ENCODE data around the gene CLASP1.
"Not testable (repeated sequence)": the region's sequence is repeated elsewhere in the genome, so short reads cannot be mapped to it uniquely, and the experiment has no call there.

The CLASP1 gene

DNA sequence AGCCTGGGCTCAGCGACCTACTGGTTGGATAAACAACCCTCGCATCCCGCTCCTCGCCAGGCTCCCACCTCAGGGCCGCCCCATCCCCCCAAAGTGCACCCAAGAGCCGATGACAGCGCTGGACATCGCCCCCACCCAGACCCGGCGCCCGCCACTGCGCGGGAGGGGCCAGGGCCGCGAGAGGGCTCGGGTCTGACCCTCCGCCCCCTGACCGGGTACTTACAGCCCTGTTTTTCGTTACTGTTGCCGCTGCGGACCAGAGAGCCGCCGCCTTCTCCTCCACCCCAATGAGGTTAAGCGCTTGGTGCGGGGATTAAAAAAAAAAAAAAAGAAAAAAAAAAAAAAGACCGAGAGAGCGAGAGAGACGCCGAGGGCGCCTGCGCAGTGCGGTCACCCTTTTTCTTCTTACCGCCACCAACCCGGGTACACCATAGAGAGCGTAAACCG lies at the start of gene CLASP1:
Gene CLASP1, minus strand, starts transcription at position 314 of the 447 bp plus-strand sequence. CDS start 43,567 bp downstream, outside the sequence.
- no peak for DNase-seq

DNA sequence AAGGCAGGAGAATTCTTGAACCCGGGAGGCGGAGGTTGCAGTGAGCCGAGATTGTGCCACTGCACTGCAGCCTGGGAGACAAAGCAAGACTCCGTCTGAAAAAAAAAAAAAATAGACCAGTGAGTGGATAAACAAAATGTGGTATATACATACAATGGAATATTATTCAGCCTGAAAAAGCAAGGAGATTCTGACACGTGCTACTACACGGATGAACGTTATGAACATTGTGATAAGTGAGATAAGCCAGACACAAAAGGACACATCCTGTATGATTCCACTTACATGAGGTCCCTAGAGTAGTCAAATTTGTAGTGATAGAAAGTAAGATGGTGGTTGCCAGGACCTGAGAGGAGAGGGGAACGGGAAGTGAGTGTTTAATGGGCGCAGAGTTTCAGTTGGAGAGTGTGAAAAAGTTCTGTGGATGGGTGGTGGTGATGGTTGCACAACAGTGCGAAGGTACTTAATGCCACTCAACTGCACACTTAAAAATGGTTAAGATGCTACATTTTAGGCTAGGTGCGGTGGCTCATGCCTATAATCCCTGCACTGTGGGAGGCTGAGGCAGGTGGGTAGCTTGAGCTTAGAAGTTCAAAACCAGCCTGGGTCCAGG lies 49.2 kb upstream of the CLASP1 start:
- DNase-seq: no peak

DNA sequence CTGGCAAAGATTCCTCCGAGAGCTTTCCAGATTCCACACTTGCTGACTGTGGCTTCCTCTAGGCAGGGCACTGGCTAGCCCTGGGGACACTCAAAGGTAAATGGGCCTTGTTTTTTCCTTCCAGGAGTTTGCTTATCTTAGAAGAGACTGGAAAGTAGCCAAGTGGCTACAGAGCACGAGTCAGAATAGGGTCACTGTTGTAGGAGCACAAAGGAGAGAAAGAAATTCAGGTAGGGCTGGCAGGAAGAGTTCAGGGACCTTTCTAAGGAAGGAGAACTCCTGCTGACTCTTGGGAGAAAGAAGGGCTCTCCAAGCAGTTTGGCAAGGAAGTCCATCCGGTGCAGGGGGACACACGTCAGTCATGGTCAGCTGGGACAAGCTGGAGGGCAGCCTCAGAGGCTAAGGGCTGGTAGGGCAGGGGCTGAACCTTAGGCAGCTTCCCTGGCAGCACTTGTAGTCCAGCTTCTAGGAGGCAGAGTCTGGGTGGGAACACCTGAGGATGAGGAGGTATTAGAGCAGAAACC lies 47.9 kb upstream of the CLASP1 start:
- no peak for DNase-seq

DNA sequence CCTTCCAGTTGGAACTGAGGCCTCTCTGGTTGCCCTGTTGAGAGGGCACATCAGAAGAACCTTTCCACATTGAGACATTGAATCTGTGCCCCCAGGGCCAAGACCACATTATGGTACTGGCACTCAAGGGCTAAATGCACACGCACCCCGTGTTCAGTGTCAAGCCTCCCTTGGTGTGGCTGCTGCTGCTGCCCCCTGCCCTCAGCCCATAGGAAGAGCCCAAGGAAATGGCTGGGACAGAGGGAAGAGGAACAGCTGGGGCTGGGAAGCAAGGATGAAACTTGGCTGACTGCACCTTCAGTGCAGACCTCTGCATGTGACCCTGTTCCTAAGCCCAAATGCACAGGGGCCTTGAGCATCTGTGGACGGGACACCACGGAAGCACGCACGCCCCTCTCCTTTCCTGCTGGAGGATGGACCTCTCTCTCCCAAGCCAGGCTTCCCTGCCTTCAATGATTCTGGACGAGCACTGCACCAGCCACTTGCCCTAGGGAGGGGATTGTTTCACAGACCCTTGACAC lies 47.2 kb upstream of the CLASP1 start:
- DNase-seq: no peak

DNA sequence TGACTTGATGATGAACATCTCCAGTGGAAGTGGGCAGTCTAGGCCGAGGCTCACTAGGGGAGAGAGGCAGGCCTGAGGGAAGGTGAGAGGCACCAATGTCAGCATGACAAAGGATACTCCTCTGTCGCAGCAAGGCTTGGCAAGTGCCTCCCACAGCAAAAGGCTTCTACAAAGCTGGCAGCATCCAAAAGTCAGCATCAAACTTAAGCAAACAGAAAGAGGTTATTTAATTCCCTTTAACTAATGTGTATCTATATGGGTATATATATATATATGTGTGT lies 45.8 kb upstream of the CLASP1 start:
- DNase-seq: no peak

DNA sequence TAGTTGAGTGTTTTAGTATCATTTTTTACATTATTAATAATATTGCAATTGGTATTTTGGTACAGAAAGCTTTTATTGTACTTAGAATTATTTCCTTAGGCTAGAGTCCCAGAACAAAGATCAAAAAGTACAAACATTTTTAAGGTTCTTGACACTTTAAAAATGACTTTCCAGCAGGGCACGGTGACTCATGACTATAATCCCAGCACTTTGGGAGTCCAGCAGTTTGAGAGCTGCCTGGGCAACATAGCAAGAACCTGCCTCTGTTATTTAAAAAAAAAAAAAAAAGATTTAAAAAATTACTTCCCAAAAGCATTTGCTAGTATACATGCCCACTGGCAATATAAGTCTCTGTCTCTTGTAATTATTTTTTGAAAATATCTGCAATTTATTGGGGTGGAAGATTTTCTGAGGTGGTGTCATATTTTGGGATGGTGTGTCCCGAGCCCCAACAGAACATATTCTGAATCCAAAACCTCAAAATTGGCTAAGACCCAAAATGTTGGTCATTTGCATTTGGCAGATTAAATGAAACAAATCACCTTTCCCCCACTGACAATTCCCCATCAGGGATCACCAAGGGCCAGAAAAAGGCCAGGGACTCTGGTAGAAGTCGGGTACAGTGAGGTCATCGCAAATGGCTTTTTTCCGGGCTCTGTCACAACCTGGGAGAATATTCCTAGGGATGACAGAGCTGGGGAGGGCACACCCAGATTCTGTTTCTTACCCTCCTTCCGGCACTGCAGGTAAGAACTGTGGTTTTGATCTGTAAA lies 45.3 kb upstream of the CLASP1 start:
- DNase-seq: no peak

DNA sequence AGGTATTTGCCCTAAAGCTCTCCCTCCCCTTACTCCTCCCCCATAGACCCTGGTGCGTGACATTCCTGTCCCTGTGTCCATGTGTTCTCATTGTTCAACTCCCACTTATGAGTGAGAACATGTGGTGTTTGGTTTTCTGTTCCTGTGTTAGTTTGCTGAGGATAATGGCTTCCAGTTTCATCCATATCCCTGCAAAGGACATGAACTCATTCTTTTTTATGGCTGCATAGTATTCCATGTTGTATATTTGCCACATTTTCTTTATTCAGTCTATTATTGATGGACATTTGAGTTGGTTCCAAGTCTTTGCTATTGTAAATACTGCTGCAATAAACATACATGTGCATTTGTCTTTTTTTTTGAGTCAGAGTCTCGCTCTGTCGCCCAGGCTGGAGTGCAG lies 41.3 kb upstream of the CLASP1 start:
- DNase-seq: not testable (repeated sequence)

DNA sequence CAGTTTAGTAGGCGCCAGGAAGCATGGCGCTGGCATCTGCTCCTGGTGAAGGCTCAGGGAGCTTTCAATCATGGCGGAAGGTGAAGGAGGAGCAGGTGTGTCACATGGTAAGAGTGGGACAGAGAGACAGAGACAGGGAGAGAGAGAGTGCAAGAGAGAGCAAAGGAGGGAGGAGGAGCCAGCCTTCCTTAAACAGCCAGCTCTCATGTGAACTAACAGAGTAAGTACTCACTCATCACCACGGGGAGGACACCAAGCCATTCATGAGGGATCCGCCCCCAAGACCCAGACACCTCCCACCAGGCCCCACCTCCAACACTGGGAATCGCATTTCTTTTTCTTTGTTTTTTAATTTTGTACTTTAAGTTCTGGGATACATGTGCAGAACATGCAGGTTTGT lies 40.8 kb upstream of the CLASP1 start:
- DNase-seq: no peak

DNA sequence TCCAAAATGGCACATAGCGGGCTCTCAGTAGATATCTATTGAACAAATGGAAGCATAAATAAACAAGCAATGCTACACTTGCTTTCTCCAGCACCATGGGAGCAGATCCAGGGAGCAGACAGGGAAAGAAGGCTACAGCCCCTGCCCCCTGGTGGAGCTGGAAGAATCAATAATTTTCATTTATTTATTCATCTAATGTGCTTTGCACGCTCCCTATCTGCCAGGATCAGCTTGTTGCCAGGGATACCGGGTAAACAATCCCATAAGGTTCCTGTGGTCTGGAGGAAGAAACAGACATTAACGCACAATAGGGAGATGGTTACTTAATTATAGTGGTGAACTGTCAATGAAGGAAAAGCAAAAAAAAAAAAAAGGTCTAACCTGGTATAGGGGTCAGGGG lies 40.1 kb upstream of the CLASP1 start:
- DNase-seq: peak; percentile 42

DNA sequence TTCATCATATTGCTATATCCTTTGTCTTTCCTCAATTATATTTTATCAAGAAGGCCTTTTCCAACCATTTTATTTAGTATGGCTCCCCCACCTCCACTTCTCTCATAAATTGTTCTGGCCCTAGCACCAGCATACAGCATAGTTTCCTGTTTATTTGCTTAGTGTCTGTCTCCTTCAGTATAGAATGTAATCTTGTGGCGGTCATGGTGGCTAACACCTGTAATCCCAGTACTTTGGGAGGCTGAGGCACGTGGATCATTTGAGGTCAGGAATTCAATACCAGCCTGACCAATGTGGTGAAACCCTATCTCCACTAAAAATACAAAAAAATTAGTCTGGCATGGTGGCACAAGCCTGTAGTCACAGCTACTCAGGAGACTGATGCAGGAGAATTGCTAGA lies 39.6 kb upstream of the CLASP1 start:
- no peak for DNase-seq

DNA sequence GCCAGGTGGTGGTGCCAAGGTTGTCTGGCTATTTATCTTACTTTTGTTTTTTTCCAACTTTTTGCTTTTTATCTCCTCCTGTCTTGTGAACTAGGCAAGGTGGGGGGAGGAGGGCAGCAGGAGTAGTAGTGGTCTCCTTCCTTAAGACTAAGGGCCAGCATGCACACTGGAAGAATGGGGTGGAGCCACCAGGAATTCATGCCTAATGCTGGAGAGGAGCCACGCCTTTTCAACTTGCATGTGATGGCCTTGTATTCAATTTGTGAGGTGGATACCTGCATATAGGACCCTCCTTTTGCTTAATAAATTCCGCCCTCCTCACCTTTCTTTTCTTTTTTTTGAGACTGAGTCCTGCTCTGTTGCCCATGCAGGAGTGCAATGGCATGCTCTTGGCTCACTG lies 37.6 kb upstream of the CLASP1 start:
- no peak for DNase-seq

DNA sequence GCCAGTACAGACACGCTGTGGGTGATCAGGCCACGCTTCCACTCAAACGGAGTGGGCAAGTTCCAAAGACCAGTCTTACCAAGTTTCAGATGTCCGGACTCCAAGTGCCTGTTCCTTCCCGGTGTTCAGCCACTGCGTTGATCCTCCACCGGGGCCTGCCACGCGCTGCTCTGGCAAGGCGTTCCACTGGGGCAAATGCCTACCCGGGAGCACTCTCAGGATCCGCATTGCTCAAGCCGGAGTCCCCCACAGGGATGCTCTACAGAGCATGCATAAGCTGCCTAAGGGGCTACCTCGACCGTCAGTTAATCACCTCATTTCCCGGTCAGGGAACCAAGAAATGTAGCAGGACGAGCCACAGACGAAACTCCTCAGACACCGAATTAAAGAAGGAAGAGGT lies 37.0 kb upstream of the CLASP1 start:
- DNase-seq: no peak

DNA sequence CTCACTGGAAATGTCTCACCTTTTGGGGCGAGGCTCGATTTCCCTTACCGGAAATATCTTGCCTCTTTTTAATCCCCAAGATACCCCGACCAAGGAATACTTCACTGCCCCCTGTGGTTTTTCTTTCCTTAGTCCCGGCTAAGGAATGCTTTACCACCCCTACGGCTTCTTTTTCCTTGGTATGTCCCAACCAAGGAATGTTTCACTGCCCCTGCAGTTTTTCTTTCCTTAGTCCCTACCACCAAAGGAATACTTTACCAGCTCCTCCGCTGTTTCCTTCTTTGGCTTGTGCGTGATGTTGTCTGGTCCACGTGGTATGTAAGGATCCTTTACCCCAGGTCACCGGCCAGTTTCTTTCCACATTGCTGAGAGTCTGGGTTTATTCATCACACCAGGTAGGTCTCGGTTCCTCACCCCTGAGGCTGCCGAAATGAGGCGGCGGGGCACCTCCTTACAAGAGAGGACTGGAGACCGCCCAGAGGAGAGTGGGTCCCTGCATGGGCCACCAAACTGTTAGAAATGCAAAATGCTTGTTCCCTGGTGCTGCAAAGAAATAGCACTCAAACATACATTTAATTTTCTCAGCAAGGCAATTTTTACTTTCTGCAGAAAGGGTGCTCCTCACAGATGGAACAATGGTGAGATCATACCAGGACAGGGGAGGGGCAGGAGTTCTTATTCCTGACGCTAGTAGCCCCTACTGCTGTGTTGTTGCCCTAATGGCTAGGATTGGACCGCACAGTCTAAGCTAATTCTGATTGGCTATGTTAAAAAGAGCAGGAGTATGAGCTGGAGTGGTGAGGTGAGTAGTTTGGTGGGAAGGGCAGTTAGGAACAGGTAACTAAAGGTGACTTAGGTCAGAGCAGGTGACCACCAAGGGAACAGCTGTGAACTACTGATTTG lies 33.4 kb upstream of the CLASP1 start:
- no peak for DNase-seq

DNA sequence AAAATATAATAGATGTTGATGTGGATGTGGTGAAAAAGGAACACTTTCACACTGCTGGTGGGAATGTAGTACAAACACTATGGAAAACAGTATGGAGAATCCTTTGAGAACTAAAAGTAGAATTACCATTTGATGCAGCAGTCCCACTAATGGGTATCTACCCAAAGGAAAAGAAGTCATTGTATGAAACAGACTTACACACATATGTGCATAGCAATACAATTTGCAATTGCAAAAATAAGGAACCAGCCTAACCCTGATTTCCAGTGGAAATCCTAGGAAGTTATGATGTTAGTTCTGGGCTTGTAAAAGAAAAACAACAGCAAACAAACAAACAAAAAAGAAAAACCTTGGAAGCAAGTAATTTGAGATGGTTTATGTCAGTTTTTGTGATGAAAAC lies 28.6 kb upstream of the CLASP1 start:
- no peak for DNase-seq

DNA sequence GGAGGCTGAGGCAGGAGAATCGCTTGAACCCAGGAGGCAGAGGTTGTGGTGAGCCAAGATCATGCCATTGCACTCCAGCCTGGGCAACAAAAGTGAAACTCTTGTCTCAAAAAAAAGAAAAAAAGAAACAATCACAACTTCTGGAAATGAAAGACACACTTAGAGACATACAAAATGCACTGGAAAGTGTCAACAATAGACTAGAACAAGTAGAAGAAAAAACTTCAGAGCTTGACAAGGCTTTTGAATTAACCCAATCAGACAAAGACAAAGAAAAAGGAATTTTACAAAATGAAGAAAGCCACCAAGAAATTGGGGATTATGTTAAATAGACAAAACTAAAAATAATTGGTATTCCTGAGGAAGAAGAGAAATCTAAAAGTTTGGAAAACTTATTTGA lies 22.4 kb upstream of the CLASP1 start:
- not testable (repeated sequence) for DNase-seq

DNA sequence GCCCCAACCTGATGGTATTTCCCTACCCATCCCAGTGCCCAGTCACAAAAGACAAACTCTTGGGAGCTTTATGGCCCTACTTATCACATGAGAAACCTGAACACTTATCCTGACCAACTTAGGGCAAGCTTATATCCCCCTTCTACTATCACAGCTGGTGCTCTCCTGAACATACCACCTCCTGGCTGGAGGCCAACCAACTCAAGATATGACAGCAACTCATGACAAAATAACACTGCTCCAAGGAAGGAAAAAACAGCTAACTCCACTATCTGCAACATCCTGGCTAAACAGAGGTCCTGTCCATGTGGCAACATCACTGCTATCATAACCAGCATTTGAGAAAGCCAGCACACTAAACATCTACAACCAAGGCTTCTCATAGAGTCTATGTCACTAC lies 20.9 kb upstream of the CLASP1 start:
- DNase-seq: peak; percentile 65

DNA sequence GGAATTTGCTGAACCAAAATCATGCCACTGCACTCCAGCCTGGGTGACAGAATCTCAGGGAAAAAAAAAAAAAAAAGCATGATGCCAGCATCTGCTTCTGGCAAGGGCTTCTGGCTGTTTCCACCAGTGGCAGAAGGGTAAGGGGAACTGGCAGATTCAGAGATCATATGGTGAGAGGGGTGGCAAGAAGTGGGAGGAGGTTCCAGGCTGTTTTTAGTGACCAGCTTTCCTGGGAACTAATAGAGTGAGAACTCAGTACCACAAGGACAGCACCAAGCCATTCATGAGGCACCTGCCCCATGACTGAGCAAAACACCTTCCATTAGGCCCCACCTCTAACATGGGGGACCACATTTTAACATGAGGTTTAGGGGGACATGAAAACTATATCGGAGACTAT lies 18.4 kb upstream of the CLASP1 start:
- no peak for DNase-seq

DNA sequence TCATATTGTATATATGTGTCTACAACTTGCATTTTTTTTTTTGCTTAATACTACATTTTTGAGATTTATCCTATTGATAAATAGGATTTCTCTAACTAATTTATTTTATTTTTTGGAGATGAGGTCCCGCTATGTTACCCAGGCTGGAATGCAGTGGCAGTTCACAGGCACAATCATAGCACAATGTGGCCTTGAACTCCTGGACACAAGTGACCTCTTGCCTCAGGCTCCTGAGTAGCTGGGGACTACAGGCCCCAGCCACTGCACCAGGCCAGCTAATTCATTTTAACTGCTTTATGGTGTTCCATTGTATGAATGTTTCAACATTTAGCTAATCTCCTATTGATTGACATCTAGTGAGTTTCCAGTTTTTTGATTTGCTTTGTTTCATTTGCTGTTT lies 16.8 kb upstream of the CLASP1 start:
- no peak for DNase-seq

DNA sequence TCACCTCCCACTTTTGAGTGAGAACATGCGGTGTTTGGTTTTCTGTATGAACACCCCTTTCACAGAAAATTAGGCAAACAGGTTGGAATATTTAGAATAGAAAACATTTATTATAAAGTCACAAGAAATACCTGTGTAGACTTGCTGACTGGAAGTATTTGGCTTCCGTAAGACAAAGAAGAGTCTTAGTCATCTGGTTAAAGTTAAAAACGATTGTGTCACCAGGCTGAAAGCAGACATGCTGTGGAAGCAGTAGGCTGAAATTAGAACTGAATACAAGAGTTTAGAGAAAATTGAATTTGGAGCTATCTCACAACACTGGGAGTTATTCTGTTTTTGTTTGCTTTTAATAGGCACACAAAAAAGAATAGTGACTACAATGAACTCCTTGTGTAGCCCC lies 16.2 kb upstream of the CLASP1 start:
- DNase-seq: no peak

DNA sequence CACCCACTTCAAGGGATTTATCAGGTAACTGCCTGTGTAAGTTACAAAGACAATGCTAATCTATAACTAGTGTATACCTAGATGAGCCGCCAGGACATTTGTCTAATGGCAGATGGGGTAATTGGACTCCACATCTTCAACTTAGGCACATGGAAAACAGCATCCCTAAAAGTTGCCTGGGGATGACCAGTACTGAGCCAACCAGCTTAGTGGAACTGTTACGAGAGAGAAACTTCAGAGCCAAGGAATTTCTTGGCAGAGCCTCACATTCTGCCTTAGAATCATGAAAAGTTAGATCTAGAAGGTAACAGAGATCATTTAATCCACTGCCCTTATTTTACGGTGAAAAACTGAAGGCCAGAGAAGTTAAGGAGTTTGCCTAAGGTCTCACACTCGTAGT lies 15.5 kb upstream of the CLASP1 start:
- no peak for DNase-seq

DNA sequence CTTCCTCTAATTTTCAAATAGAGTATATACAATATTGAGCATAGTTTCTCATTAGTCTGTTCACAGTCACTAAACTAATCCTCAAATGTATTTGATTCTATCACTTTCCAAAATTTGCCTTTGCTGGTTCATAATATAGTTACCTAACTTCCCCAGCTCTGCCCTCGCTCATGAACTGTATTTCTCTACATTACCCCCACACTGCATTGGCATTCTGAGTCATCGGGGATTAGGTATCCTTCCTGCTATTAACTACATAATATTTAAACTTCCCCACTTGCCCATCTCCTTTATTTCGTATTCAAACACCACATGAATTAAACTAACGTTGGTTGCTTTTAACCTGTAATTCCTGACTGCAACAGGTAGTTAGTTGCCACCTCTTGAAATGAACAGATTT lies 14.8 kb upstream of the CLASP1 start:
- DNase-seq: no peak

DNA sequence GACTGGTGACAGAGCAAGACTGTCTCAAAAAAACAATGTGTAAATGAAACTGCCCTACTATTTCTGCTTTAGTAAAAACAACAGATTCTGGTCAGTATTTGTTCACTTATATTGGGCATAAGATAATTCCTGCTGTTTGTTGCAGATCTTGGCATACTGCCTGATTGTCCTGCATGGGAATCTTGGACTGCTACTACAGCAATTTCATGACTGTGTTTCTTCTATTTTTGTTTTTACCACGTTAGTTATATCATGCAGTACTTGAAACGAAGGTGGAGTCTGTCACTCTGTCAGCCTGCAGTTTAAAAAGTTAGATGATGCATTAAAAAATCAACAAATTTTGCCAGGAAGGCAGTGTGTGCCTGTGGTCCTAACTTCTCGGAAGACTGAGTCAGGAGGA lies 14.2 kb upstream of the CLASP1 start:
- no peak for DNase-seq

DNA sequence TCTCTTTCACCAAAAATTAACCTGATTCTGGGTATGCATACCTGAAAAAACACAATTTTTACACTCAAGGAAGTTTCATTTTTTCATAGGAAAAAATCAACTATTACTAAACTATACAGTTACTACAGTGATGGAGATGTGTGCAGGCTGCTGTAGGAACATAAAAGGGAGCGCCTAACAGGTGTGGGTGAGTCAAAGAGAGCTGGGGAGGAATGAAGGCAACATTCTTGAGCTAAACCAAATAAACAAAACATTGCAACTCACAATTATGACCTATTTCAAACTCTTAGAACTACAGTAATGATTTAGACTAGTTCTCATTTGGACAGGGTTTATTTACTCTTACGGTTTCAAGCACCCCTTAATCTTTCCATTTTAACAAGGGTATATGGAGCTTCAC lies 13.4 kb upstream of the CLASP1 start:
- DNase-seq: no peak

DNA sequence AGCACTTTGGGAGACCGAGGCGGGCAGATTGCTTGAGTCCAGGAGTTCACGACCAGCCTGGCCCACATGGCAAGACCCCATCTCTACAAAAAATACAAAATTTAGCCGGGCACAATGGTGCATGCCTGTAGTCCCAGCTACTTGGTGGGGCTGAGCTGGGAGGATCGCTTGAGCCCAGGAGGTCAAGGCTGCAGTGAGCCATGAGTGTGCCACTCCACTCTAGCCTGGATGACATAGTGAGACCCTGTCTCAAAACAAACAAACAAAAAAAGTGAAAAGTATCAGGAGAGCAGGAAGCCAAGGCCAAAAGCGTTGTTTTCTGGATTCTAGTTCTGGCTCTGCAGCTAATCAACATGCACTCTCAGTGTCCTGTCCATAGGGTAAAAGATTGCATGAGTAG lies 10.7 kb upstream of the CLASP1 start:
- DNase-seq: no peak

Data from hematopoietic multipotent progenitor cell treated with erythropoietin and hydrocortisone succinate and interleukin-3 and kit ligand, for 6 days (in vitro differentiated cells).